ENCODE measurements around the gene AVPI1.

AVPI1 gene

GRCh38 chr10:97713339-97713825 is 26.3 kb upstream of the AVPI1 start, which contains the start of gene MARVELD1:
Gene MARVELD1, plus strand, starts transcription at chr10:97713730. Its CDS starts 147 bp downstream, at chr10:97713877.
- Histone ChIP-seq H3K4me2 (peak within 1 kb of the TSS; percentile 86), H3K9ac (peak within 1 kb of the TSS; percentile 91), H4K20me1 (peaks cover 32% of the 10 kb centered on the region), H3K4me1 (peaks cover 54% of the 10 kb centered on the region), H3K27me3 (no peaks in the 10 kb centered on the region), H3K9me3 (no peaks in the 10 kb centered on the region), H3K4me3 (peak within 1 kb of the TSS; percentile 83), H3K36me3 (peaks cover 21% of the 10 kb centered on the region), H3K27ac (peak within 1 kb of the TSS; percentile 94)
- TF ChIP-seq Cebpa-rat (IDR thresholded peaks at IDR 0.05) = no peak

GRCh38 chr10:97711640-97712572 is 24.9 kb upstream of the AVPI1 start:
- no peak overlapping the region for H3K27ac ChIP-seq
- no peak overlapping the region for H3K4me3 ChIP-seq
- TF ChIP-seq Cebpa-rat (IDR thresholded peaks at IDR 0.05) = no peak
- H3K9me3 ChIP-seq = no peaks in the 10 kb centered on the region
- H3K9ac ChIP-seq = no peak overlapping the region
- H4K20me1 ChIP-seq = peaks cover 17% of the 10 kb centered on the region
- no peaks in the 10 kb centered on the region for H3K27me3 ChIP-seq
- H3K4me2 ChIP-seq = no peak overlapping the region
- H3K36me3 ChIP-seq = peaks cover 9% of the 10 kb centered on the region
- H3K4me1 ChIP-seq = peaks cover 46% of the 10 kb centered on the region

- Histone ChIP-seq H3K4me1 (peaks cover 37% of the 10 kb centered on the region), H4K20me1 (no peaks in the 10 kb centered on the region), H3K9ac (no peak overlapping the region), H3K9me3 (no peaks in the 10 kb centered on the region), H3K27ac (no peak overlapping the region), H3K27me3 (no peaks in the 10 kb centered on the region), H3K4me2 (peak overlapping the region; percentile 22; the same call in 1 of the 2 replicates), H3K36me3 (no peaks in the 10 kb centered on the region), H3K4me3 (no peak overlapping the region)
- TF ChIP-seq Cebpa-rat (IDR thresholded peaks at IDR 0.05) = no peak
Measured at GRCh38 chr10:97708976-97709946, 22.2 kb upstream of the AVPI1 start.

GRCh38 chr10:97708167-97708566 is 21.1 kb upstream of the AVPI1 start:
- no peak overlapping the region for H3K4me2 ChIP-seq
- H3K9me3 ChIP-seq = no peaks in the 10 kb centered on the region
- H3K4me3 ChIP-seq = no peak overlapping the region
- no peaks in the 10 kb centered on the region for H4K20me1 ChIP-seq
- H3K9ac ChIP-seq = no peak overlapping the region
- TF ChIP-seq Cebpa-rat (IDR thresholded peaks at IDR 0.05) = no peak
- H3K27me3 ChIP-seq = no peaks in the 10 kb centered on the region
- H3K4me1 ChIP-seq = peaks cover 46% of the 10 kb centered on the region
- no peak overlapping the region for H3K27ac ChIP-seq
- H3K36me3 ChIP-seq = no peaks in the 10 kb centered on the region

- Histone ChIP-seq H3K4me1 (peaks cover 41% of the 10 kb centered on the region), H3K4me3 (no peak overlapping the region), H3K27me3 (no peaks in the 10 kb centered on the region), H3K36me3 (no peaks in the 10 kb centered on the region), H4K20me1 (no peaks in the 10 kb centered on the region), H3K4me2 (no peak overlapping the region; the same call in 1 of the 2 replicates), H3K27ac (no peak overlapping the region), H3K9ac (no peak overlapping the region), H3K9me3 (no peaks in the 10 kb centered on the region)
- TF ChIP-seq Cebpa-rat (IDR thresholded peaks at IDR 0.05) = no peak
Measured at GRCh38 chr10:97707134-97707861, 20.3 kb upstream of the AVPI1 start.

GRCh38 chr10:97705006-97705670 is 18.1 kb upstream of the AVPI1 start:
- no peaks in the 10 kb centered on the region for H3K27me3 ChIP-seq
- H3K36me3 ChIP-seq = no peaks in the 10 kb centered on the region
- TF ChIP-seq Cebpa-rat (IDR thresholded peaks at IDR 0.05) = no peak
- H3K4me2 ChIP-seq = peak overlapping the region; percentile 67; the same call in 1 of the 2 replicates
- no peaks in the 10 kb centered on the region for H4K20me1 ChIP-seq
- H3K4me3 ChIP-seq = no peak overlapping the region
- H3K27ac ChIP-seq = peak overlapping the region; percentile 47; the same call in 1 of the 2 replicates
- H3K9ac ChIP-seq = no peak overlapping the region
- no peaks in the 10 kb centered on the region for H3K9me3 ChIP-seq
- H3K4me1 ChIP-seq = peaks cover 50% of the 10 kb centered on the region

GRCh38 chr10:97704341-97704740 is 17.3 kb upstream of the AVPI1 start:
- H3K4me2 ChIP-seq = peak overlapping the region; percentile 67
- no peaks in the 10 kb centered on the region for H3K9me3 ChIP-seq
- no peak for TF ChIP-seq Cebpa-rat (IDR thresholded peaks at IDR 0.05)
- H3K27me3 ChIP-seq = no peaks in the 10 kb centered on the region
- H3K9ac ChIP-seq = peak overlapping the region; percentile 51
- no peaks in the 10 kb centered on the region for H3K36me3 ChIP-seq
- no peak overlapping the region; the same call in 1 of the 2 replicates for H3K4me3 ChIP-seq
- H3K4me1 ChIP-seq = peaks cover 43% of the 10 kb centered on the region
- H4K20me1 ChIP-seq = no peaks in the 10 kb centered on the region
- H3K27ac ChIP-seq = peak overlapping the region; percentile 47

- peak overlapping the region; percentile 51; the same call in 1 of the 2 replicates for H3K9ac ChIP-seq
Measured at GRCh38 chr10:97703398-97704067, 16.5 kb upstream of the AVPI1 start.

More at GRCh38 chr10:97703398-97704067, 16.5 kb upstream of the AVPI1 start:
- Histone ChIP-seq H3K36me3 (no peaks in the 10 kb centered on the region), H4K20me1 (no peaks in the 10 kb centered on the region), H3K4me3 (no peak overlapping the region), H3K27ac (0 out of 2 replicates have a peak overlapping the region, but pooled peaks have one; percentile 47), H3K4me2 (peak overlapping the region; percentile 67), H3K9me3 (no peaks in the 10 kb centered on the region), H3K4me1 (peaks cover 40% of the 10 kb centered on the region), H3K27me3 (no peaks in the 10 kb centered on the region)
- TF ChIP-seq Cebpa-rat (IDR thresholded peaks at IDR 0.05) = no peak

Data from BLaER1 (cell line).